ENCODE measurements around the gene FOXS1. TPM values are rescaled to one million over a fixed set of nuclear protein-coding genes. Genes with fewer than 3 reads are reported as not detected.

The FOXS1 gene
- total RNA-seq, result 1 to 10 TPM in 1 of 6 donors, under 1 TPM in 3, not detected in 2; 0.16 to 1.1 (median 0.53) TPM
- 1 to 10 TPM in 1 of 2 donors, under 1 TPM in 1; 0.91 to 1.7 TPM for polyA plus RNA-seq

DNA sequence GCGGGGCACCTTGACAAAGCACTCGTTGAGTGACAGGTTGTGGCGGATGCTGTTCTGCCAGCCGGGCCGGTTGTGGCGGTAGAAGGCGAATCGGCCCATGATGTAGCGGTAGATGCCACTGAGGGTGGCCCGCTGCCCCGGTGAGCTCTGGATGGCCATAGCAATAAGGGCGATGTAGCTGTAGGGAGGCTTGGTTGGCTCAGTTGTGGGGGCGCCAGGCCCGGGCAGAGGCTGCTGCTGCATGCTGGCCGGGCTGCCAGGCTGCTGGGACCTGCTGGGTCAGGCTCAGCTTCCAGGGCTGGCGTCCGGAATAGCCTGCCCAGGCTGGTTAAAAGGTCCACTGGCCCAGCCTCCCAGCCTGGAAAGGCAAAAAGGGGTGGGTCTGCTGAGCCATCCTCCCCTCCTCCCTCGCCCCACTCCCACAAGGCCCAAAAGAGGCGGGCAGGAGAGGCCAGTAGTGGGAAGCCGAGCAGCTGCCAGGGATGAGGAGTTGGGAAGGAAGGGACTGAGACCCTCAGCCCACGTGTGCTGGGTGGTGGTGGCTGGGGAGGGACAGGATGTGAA, at the start of gene FOXS1:
FOXS1 (minus strand) TSS at position 305 of the 564 bp plus-strand sequence; CDS start at position 243, 62 bp downstream.
- ATAC-seq (no peak), FAIRE-seq (no peak)
- TF ChIP-seq, protein P1, sequence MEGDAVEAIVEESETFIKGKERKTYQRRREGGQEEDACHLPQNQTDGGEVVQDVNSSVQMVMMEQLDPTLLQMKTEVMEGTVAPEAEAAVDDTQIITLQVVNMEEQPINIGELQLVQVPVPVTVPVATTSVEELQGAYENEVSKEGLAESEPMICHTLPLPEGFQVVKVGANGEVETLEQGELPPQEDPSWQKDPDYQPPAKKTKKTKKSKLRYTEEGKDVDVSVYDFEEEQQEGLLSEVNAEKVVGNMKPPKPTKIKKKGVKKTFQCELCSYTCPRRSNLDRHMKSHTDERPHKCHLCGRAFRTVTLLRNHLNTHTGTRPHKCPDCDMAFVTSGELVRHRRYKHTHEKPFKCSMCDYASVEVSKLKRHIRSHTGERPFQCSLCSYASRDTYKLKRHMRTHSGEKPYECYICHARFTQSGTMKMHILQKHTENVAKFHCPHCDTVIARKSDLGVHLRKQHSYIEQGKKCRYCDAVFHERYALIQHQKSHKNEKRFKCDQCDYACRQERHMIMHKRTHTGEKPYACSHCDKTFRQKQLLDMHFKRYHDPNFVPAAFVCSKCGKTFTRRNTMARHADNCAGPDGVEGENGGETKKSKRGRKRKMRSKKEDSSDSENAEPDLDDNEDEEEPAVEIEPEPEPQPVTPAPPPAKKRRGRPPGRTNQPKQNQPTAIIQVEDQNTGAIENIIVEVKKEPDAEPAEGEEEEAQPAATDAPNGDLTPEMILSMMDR (IDR thresholded peaks at IDR 0.05), result no peak

DNA sequence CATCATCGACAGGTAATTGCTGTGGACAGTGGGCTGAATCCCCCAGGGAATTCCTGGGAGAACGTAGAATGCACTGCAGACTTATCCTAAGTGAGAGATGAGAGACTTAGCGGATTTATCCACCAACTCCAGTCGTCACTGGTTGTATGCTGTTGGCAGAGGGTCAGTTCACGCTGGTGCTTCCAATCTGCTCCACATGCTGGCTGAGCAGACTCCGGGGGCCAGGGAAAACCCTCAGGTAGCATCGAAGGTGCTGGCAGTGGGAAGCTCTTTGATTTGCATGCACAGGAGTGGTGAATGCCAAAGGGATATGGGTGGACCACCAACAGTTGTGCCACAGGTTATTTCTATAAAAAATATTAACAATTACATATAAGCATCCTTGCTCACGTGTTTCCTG, 45.2 kb upstream of the FOXS1 start:
- Histone ChIP-seq H3K27me3 (no peaks in the 10 kb centered on the region), H3K36me3 (no peaks in the 10 kb centered on the region), H3K4me1 (no peaks in the 10 kb centered on the region), H3K27ac (no peak overlapping the region), H3K9me3 (no peaks in the 10 kb centered on the region), H3K4me3 (no peak overlapping the region)
- intact Hi-C loops (cut with DNase I), result no loop called here
- DNase-seq, result no peak
- FAIRE-seq, result no peak
- 48 to 59% methylated on average over 8 of the region's 8 CpGs for whole genome bisulfite sequencing, 2 donors
- TF ChIP-seq, protein P1 (IDR thresholded peaks at IDR 0.05), result no peak
- ATAC-seq, result no peak

More for the DNA sequence above, at the start of gene FOXS1:
- H3K27ac ChIP-seq, result no peak within 1 kb of the TSS
- H3K4me3 ChIP-seq, result no peak within 1 kb of the TSS
- intact Hi-C loops (cut with DNase I), result loop anchor here in 1 of 3 donors (5.0 to 10.0 kb wide), 2 partner anchors 107 to 179 kb away; partner anchors contain the start of gene PDRG1
- no peaks in the 10 kb centered on the region for H3K36me3 ChIP-seq
- no peaks in the 10 kb centered on the region for H3K9me3 ChIP-seq
- H3K4me1 ChIP-seq, result no peaks in the 10 kb centered on the region
- peak in 1 of 6 donors; percentile 62 for DNase-seq
- H3K27me3 ChIP-seq, result no peaks in the 10 kb centered on the region
- 56 to 60% methylated on average over 16 to 21 of the region's 21 CpGs for WGBS, 2 donors

DNA sequence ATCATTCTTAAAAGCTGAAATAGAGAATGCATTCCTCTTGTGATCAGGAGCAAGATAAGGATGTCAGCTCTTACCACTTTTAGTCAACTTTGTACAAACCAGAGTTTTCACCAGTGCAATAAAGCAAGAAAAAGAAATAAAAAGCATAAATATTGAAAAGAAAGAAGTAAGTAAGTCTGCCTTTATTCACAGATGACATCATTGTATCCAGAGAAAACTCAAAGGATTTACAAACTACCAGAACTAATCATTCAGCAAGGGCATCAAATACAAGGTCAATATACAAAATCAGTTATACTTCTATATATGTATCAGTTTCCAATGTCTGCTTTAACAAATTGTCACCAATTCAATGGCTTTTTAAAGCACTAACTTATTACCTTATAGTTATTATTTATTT, 38.4 kb upstream of the FOXS1 start:
- Histone ChIP-seq H3K9me3 (no peaks in the 10 kb centered on the region), H3K4me3 (no peak overlapping the region), H3K27ac (no peak overlapping the region), H3K36me3 (no peaks in the 10 kb centered on the region), H3K4me1 (no peaks in the 10 kb centered on the region), H3K27me3 (no peaks in the 10 kb centered on the region)
- FAIRE-seq, result no peak
- intact Hi-C loops (cut with DNase I), result no loop called here
- TF ChIP-seq, protein P1 (IDR thresholded peaks at IDR 0.05), result no peak
- DNase-seq, result no peak
- ATAC-seq, result no peak

DNA sequence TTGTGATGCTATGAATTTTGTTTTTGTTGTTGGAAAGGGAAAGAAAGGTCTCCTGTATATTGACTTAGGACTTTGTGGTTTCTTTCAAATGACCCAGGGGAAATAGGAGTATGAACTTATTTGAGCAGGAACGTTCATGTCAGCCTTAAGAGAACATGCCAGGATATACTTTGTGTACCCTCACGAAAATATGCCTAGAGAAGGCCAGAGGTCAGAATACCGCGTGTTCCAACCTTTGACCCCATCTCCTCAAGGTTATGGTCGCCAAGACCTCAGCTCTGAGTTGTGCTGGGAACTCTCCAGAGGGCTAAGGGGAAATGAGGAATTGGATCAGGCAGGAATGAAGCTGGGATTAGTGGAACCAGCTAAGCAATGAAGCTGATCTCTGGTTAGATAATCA, 36.5 kb upstream of the FOXS1 start:
- Histone ChIP-seq H3K4me1 (no peaks in the 10 kb centered on the region), H3K4me3 (no peak overlapping the region), H3K36me3 (no peaks in the 10 kb centered on the region), H3K27me3 (no peaks in the 10 kb centered on the region), H3K9me3 (no peaks in the 10 kb centered on the region), H3K27ac (no peak overlapping the region)
- TF ChIP-seq, protein P1 (IDR thresholded peaks at IDR 0.05), result no peak
- DNase-seq (no peak), FAIRE-seq (no peak), ATAC-seq (no peak)
- WGBS, 2 donors, result 39 to 42% methylated on average over 5 of the region's 5 CpGs
- intact Hi-C loops (cut with DNase I), result no loop called here
